ENCODE measurements around the gene TULP3.
"Not testable (repeated sequence)": the region's sequence is repeated elsewhere in the genome, so short reads cannot be mapped to it uniquely, and the experiment has no call there.

Gene TULP3

GRCh38 chr12:2857021-2857431 is 33.7 kb upstream of the TULP3 start, which contains the start of gene TEX52:
TSS of gene TEX52 (minus strand) at chr12:2857039. CDS start at chr12:2857026, 13 bp downstream.
- H3K4me3 ChIP-seq (ENCODE audit: insufficient read depth, low read depth, low read length), result no peak within 1 kb of the TSS
- H3K36me3 ChIP-seq (ENCODE audit: control insufficient read depth, insufficient read depth, low read length), result peaks cover 25% of the 10 kb centered on the region
- H3K4me1 ChIP-seq (ENCODE audit: control insufficient read depth, insufficient read depth, low read length), result peaks cover 19% of the 10 kb centered on the region
- H3K27ac ChIP-seq (ENCODE audit: insufficient read depth, low read depth, low read length, poor library complexity, severe bottlenecking), result peak within 1 kb of the TSS; percentile 63
- 76 to 77% methylated on average over 3 of the region's 3 CpGs for WGBS, 2 experiments
- H3K9me3 ChIP-seq (ENCODE audit: control insufficient read depth, low read length), result no peaks in the 10 kb centered on the region
- H3K27me3 ChIP-seq (ENCODE audit: control insufficient read depth, insufficient read depth, low read length, poor library complexity, severe bottlenecking), result no peaks in the 10 kb centered on the region

DNA sequence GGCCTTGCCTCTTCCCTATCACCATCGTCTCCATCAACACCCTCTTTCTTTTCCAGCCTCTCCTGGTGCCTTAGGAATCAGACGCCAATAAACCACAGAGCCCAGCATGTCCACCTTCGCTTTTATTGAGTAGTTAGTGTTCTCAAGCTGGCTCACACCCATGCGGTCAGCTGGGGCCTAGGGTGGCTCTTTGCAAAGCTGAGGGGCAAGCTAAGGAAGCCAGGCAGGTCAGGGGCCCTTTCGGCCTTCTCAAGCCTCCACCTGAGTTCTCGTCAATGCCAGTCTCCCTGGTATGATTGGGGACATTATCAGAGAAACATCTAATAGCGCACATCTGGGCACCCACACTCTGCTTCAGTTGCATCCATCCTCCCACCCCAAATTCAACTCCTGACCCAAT is 33.1 kb upstream of the TULP3 start:
- Histone ChIP-seq H3K4me1 (ENCODE audit: control insufficient read depth, insufficient read depth, low read length) (peaks cover 19% of the 10 kb centered on the region), H3K27me3 (ENCODE audit: control insufficient read depth, insufficient read depth, low read length, poor library complexity, severe bottlenecking) (no peaks in the 10 kb centered on the region), H3K4me3 (ENCODE audit: insufficient read depth, low read depth, low read length) (no peak overlapping the region), H3K9me3 (ENCODE audit: control insufficient read depth, low read length) (no peaks in the 10 kb centered on the region), H3K27ac (ENCODE audit: insufficient read depth, low read depth, low read length, poor library complexity, severe bottlenecking) (no peak overlapping the region), H3K36me3 (ENCODE audit: control insufficient read depth, insufficient read depth, low read length) (peaks cover 26% of the 10 kb centered on the region)
- 92 to 95% methylated on average over 7 of the region's 7 CpGs for WGBS, 2 experiments

DNA sequence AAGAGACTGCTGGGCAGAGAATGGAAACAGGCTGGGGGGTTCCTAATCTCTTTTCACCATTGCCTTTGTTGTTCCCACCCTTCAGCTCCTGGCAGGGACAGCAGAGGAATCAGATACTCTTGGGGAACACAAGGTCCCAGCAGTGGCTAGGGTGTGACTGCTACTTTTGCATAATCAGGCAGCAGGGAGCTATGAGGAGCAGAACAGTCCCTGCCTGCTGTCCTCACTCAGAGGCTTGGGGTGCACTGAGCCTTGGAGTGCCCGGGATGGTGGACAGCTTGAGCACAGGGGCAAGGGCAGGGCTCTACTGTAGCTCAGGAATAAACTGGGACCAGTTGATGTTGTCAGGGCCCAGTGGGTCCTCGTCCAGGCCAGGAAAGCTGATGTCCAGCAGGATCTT is 32.4 kb upstream of the TULP3 start:
- WGBS, 2 experiments, result 87 to 88% methylated on average over 2 of the region's 2 CpGs
- no peak overlapping the region for H3K4me3 ChIP-seq (ENCODE audit: insufficient read depth, low read depth, low read length)
- H3K27ac ChIP-seq (ENCODE audit: insufficient read depth, low read depth, low read length, poor library complexity, severe bottlenecking), result no peak overlapping the region
- peaks cover 19% of the 10 kb centered on the region for H3K4me1 ChIP-seq (ENCODE audit: control insufficient read depth, insufficient read depth, low read length)
- H3K9me3 ChIP-seq (ENCODE audit: control insufficient read depth, low read length), result no peaks in the 10 kb centered on the region
- H3K27me3 ChIP-seq (ENCODE audit: control insufficient read depth, insufficient read depth, low read length, poor library complexity, severe bottlenecking), result no peaks in the 10 kb centered on the region
- peaks cover 33% of the 10 kb centered on the region for H3K36me3 ChIP-seq (ENCODE audit: control insufficient read depth, insufficient read depth, low read length)

DNA sequence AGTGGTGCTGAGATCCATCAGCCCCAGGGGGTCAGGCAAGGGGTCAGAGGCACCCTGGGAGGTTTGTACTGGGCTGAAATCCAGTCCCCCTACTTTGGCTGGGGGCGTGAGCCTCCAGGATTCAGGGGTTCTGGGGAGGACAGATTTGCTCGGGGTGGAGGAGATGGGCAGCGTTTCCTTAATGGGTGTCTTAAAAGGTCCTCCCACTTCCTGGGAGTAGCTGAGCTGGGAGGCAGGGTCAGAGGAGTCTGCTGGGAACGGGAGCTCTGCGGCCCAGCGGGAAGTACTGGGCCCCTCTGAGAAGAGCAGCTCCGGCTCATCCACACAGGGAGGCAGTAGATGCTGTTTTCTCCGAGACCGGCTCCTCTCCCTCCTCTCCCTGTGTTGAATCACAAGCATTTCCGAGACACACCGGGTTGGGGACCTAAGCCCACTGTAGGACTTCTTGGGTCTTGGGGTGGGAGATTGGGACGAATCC is 31.7 kb upstream of the TULP3 start:
- H3K36me3 ChIP-seq (ENCODE audit: control insufficient read depth, insufficient read depth, low read length), result peaks cover 38% of the 10 kb centered on the region
- H3K4me1 ChIP-seq (ENCODE audit: control insufficient read depth, insufficient read depth, low read length), result peaks cover 19% of the 10 kb centered on the region
- H3K9me3 ChIP-seq (ENCODE audit: control insufficient read depth, low read length), result no peaks in the 10 kb centered on the region
- no peak overlapping the region for H3K27ac ChIP-seq (ENCODE audit: insufficient read depth, low read depth, low read length, poor library complexity, severe bottlenecking)
- H3K4me3 ChIP-seq (ENCODE audit: insufficient read depth, low read depth, low read length), result no peak overlapping the region
- no peaks in the 10 kb centered on the region for H3K27me3 ChIP-seq (ENCODE audit: control insufficient read depth, insufficient read depth, low read length, poor library complexity, severe bottlenecking)
- WGBS, 2 experiments, result 87 to 88% methylated on average over 12 of the region's 12 CpGs

- H3K27ac ChIP-seq (ENCODE audit: insufficient read depth, low read depth, low read length, poor library complexity, severe bottlenecking), result no peak overlapping the region
- H3K27me3 ChIP-seq (ENCODE audit: control insufficient read depth, insufficient read depth, low read length, poor library complexity, severe bottlenecking), result no peaks in the 10 kb centered on the region
- peaks cover 50% of the 10 kb centered on the region for H3K36me3 ChIP-seq (ENCODE audit: control insufficient read depth, insufficient read depth, low read length)
Measured at GRCh38 chr12:2860170-2860569, 30.5 kb upstream of the TULP3 start.

DNA sequence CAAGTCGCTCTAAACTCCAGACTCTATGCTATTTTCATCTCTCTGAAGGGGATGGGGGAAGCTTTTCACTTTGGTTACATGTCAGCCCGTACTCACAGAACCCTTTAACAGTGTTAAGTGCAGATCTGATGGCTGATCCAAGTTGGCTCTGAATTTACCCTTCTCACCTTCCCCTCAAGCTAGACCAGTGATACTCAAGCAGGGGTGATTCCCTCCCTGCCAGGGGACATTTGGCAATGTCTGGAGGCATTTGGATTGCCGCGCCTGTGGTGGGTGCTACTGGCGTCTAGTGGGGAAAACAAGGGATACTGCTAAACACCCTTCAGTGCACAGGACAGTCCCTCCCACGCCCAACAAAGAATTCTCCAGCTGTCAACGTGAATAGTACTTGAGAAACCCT is 27.8 kb upstream of the TULP3 start:
- Histone ChIP-seq H3K4me1 (ENCODE audit: control insufficient read depth, insufficient read depth, low read length) (peaks cover 12% of the 10 kb centered on the region), H3K27me3 (ENCODE audit: control insufficient read depth, insufficient read depth, low read length, poor library complexity, severe bottlenecking) (no peaks in the 10 kb centered on the region), H3K36me3 (ENCODE audit: control insufficient read depth, insufficient read depth, low read length) (peaks cover 70% of the 10 kb centered on the region), H3K27ac (ENCODE audit: insufficient read depth, low read depth, low read length, poor library complexity, severe bottlenecking) (no peak overlapping the region), H3K4me3 (ENCODE audit: insufficient read depth, low read depth, low read length) (no peak overlapping the region), H3K9me3 (ENCODE audit: control insufficient read depth, low read length) (no peaks in the 10 kb centered on the region)
- 93 to 94% methylated on average over 7 of the region's 7 CpGs for WGBS, 2 experiments

More at GRCh38 chr12:2860170-2860569, 30.5 kb upstream of the TULP3 start:
- H3K4me3 ChIP-seq (ENCODE audit: insufficient read depth, low read depth, low read length), result no peak overlapping the region
- no peaks in the 10 kb centered on the region for H3K9me3 ChIP-seq (ENCODE audit: control insufficient read depth, low read length)
- peaks cover 19% of the 10 kb centered on the region for H3K4me1 ChIP-seq (ENCODE audit: control insufficient read depth, insufficient read depth, low read length)

- H3K4me3 ChIP-seq (ENCODE audit: insufficient read depth, low read depth, low read length); H3K9me3 ChIP-seq (ENCODE audit: control insufficient read depth, low read length); H3K4me1 ChIP-seq (ENCODE audit: control insufficient read depth, insufficient read depth, low read length); H3K27ac ChIP-seq (ENCODE audit: insufficient read depth, low read depth, low read length, poor library complexity, severe bottlenecking); H3K27me3 ChIP-seq (ENCODE audit: control insufficient read depth, insufficient read depth, low read length, poor library complexity, severe bottlenecking): not testable (repeated sequence)
- WGBS, 2 experiments, result 92 to 95% methylated on average over 7 of the region's 7 CpGs
- H3K36me3 ChIP-seq (ENCODE audit: control insufficient read depth, insufficient read depth, low read length), result peaks cover 74% of the 10 kb centered on the region
Measured at GRCh38 chr12:2863402-2863801, 27.3 kb upstream of the TULP3 start.

GRCh38 chr12:2864198-2864597 is 26.5 kb upstream of the TULP3 start:
- H3K9me3 ChIP-seq (ENCODE audit: control insufficient read depth, low read length), result no peaks in the 10 kb centered on the region
- WGBS, 2 experiments, result 95 to 98% methylated on average over 9 of the region's 9 CpGs
- no peaks in the 10 kb centered on the region for H3K27me3 ChIP-seq (ENCODE audit: control insufficient read depth, insufficient read depth, low read length, poor library complexity, severe bottlenecking)
- H3K4me3 ChIP-seq (ENCODE audit: insufficient read depth, low read depth, low read length), result no peak overlapping the region
- peaks cover 74% of the 10 kb centered on the region for H3K36me3 ChIP-seq (ENCODE audit: control insufficient read depth, insufficient read depth, low read length)
- no peak overlapping the region for H3K27ac ChIP-seq (ENCODE audit: insufficient read depth, low read depth, low read length, poor library complexity, severe bottlenecking)
- H3K4me1 ChIP-seq (ENCODE audit: control insufficient read depth, insufficient read depth, low read length), result no peaks in the 10 kb centered on the region

- H3K27me3 ChIP-seq (ENCODE audit: control insufficient read depth, insufficient read depth, low read length, poor library complexity, severe bottlenecking); H3K4me3 ChIP-seq (ENCODE audit: insufficient read depth, low read depth, low read length); H3K9me3 ChIP-seq (ENCODE audit: control insufficient read depth, low read length); H3K27ac ChIP-seq (ENCODE audit: insufficient read depth, low read depth, low read length, poor library complexity, severe bottlenecking); H3K4me1 ChIP-seq (ENCODE audit: control insufficient read depth, insufficient read depth, low read length): not testable (repeated sequence)
- WGBS, 2 experiments, result 88% methylated on average over 9 of the region's 9 CpGs
- peaks cover 73% of the 10 kb centered on the region for H3K36me3 ChIP-seq (ENCODE audit: control insufficient read depth, insufficient read depth, low read length)
Measured at GRCh38 chr12:2868986-2869632, 21.6 kb upstream of the TULP3 start.

GRCh38 chr12:2876431-2877046 is 14.2 kb upstream of the TULP3 start:
- WGBS, 2 experiments, result 2% methylated on average over 38 of the region's 38 CpGs

More at GRCh38 chr12:2876431-2877046, 14.2 kb upstream of the TULP3 start:
- H3K9me3 ChIP-seq (ENCODE audit: control insufficient read depth, low read length), result no peaks in the 10 kb centered on the region
- no peaks in the 10 kb centered on the region for H3K27me3 ChIP-seq (ENCODE audit: control insufficient read depth, insufficient read depth, low read length, poor library complexity, severe bottlenecking)
- H3K36me3 ChIP-seq (ENCODE audit: control insufficient read depth, insufficient read depth, low read length), result peaks cover 26% of the 10 kb centered on the region
- peak overlapping the region; percentile 6 for H3K27ac ChIP-seq (ENCODE audit: insufficient read depth, low read depth, low read length, poor library complexity, severe bottlenecking)
- H3K4me3 ChIP-seq (ENCODE audit: insufficient read depth, low read depth, low read length), result peak overlapping the region; percentile 98
- peaks cover 6% of the 10 kb centered on the region for H3K4me1 ChIP-seq (ENCODE audit: control insufficient read depth, insufficient read depth, low read length)
